Muscle layer of duodenum (tissue), 2 donors: Measurements from ENCODE around the gene BCAT1.

Experiments used
- H3K27ac ChIP-seq: one replicate; pipeline ENCODE4 v1.7.0; 2013; ENCODE audit warnings: mild to moderate bottlenecking, low read length
- H3K27me3 ChIP-seq: one replicate; pipeline ENCODE4 v1.7.0; 2013; ENCODE audit warnings: low read depth, mild to moderate bottlenecking, control low read depth, low read length
- H3K36me3 ChIP-seq, 2 donors: one replicate each; pipeline ENCODE4 v1.7.0; 2013; ENCODE audit warnings: low read length in 2 of 2, control low read depth in 1 of 2, mild to moderate bottlenecking in 1 of 2; ENCODE audit not compliant: insufficient read depth in 2 of 2, control insufficient read depth in 1 of 2
- H3K4me1 ChIP-seq, 2 donors: one replicate each; pipeline ENCODE4 v1.7.0; 2013; ENCODE audit warnings: low read length in 2 of 2, mild to moderate bottlenecking in 2 of 2, control low read depth in 1 of 2, moderate library complexity in 1 of 2; ENCODE audit not compliant: insufficient read depth in 2 of 2, control insufficient read depth in 1 of 2
- H3K4me3 ChIP-seq, 2 donors: one replicate each; pipeline ENCODE4 v1.7.0; 2013; ENCODE audit warnings: low read length in 2 of 2, low read depth in 1 of 2, mild to moderate bottlenecking in 1 of 2
- H3K9me3 ChIP-seq, 2 donors: one replicate each; pipeline ENCODE4 v1.7.0; 2013; ENCODE audit warnings: low read length in 2 of 2, control low read depth in 1 of 2, mild to moderate bottlenecking in 1 of 2; ENCODE audit not compliant: control insufficient read depth in 1 of 2
- donor health status: healthy.

The BCAT1 gene

GRCh38 chr12:24896171-24896570, 52.7 kb downstream of the BCAT1 start:
- H3K27me3 ChIP-seq, result no peaks in the 10 kb centered on the region
- no peaks in the 10 kb centered on the region for H3K9me3 ChIP-seq
- H3K27ac ChIP-seq, result no peak overlapping the region
- no peaks in the 10 kb centered on the region for H3K4me1 ChIP-seq
- H3K4me3 ChIP-seq, result no peak overlapping the region
- no peaks in the 10 kb centered on the region for H3K36me3 ChIP-seq

GRCh38 chr12:24895612-24896011, 53.3 kb downstream of the BCAT1 start:
- Histone ChIP-seq H3K4me1 (no peaks in the 10 kb centered on the region), H3K36me3 (no peaks in the 10 kb centered on the region), H3K27ac (no peak overlapping the region), H3K4me3 (no peak overlapping the region), H3K9me3 (no peaks in the 10 kb centered on the region), H3K27me3 (no peaks in the 10 kb centered on the region)

- no peak overlapping the region for H3K27ac ChIP-seq
- no peaks in the 10 kb centered on the region for H3K4me1 ChIP-seq
- no peaks in the 10 kb centered on the region for H3K27me3 ChIP-seq
These were observed 54.0 kb downstream of the BCAT1 start for GRCh38 chr12:24894879-24895278.

GRCh38 chr12:24890048-24890803, 58.7 kb downstream of the BCAT1 start:
- no peaks in the 10 kb centered on the region for H3K36me3 ChIP-seq
- H3K4me3 ChIP-seq, result no peak overlapping the region
- no peaks in the 10 kb centered on the region for H3K27me3 ChIP-seq
- H3K9me3 ChIP-seq, result no peaks in the 10 kb centered on the region
- H3K4me1 ChIP-seq, result no peaks in the 10 kb centered on the region
- no peak overlapping the region for H3K27ac ChIP-seq

More at GRCh38 chr12:24894879-24895278, 54.0 kb downstream of the BCAT1 start:
- no peaks in the 10 kb centered on the region for H3K36me3 ChIP-seq
- H3K4me3 ChIP-seq, result no peak overlapping the region
- H3K9me3 ChIP-seq, result no peaks in the 10 kb centered on the region

GRCh38 chr12:24889411-24889810, 59.5 kb downstream of the BCAT1 start:
- Histone ChIP-seq H3K36me3 (no peaks in the 10 kb centered on the region), H3K4me1 (no peaks in the 10 kb centered on the region), H3K27ac (no peak overlapping the region), H3K27me3 (no peaks in the 10 kb centered on the region), H3K9me3 (no peaks in the 10 kb centered on the region), H3K4me3 (no peak overlapping the region)

GRCh38 chr12:24888813-24889212, 60.1 kb downstream of the BCAT1 start:
- Histone ChIP-seq H3K4me3 (no peak overlapping the region), H3K36me3 (no peaks in the 10 kb centered on the region), H3K27ac (no peak overlapping the region), H3K27me3 (no peaks in the 10 kb centered on the region), H3K4me1 (no peaks in the 10 kb centered on the region), H3K9me3 (no peaks in the 10 kb centered on the region)

- no peak overlapping the region for H3K27ac ChIP-seq
- H3K4me1 ChIP-seq, result no peaks in the 10 kb centered on the region
- no peaks in the 10 kb centered on the region for H3K27me3 ChIP-seq
- no peaks in the 10 kb centered on the region for H3K9me3 ChIP-seq
- H3K36me3 ChIP-seq, result no peaks in the 10 kb centered on the region
- H3K4me3 ChIP-seq, result no peak overlapping the region
These were observed 64.0 kb downstream of the BCAT1 start for GRCh38 chr12:24884911-24885310.

- Histone ChIP-seq H3K27me3 (no peaks in the 10 kb centered on the region), H3K4me1 (no peaks in the 10 kb centered on the region), H3K4me3 (no peak overlapping the region), H3K9me3 (no peaks in the 10 kb centered on the region), H3K36me3 (no peaks in the 10 kb centered on the region), H3K27ac (no peak overlapping the region)
These were observed 67.1 kb downstream of the BCAT1 start for GRCh38 chr12:24881724-24882371.

- no peaks in the 10 kb centered on the region for H3K36me3 ChIP-seq
- no peaks in the 10 kb centered on the region for H3K27me3 ChIP-seq
- no peak overlapping the region for H3K4me3 ChIP-seq
- no peak overlapping the region for H3K27ac ChIP-seq
- H3K9me3 ChIP-seq, result no peaks in the 10 kb centered on the region
- H3K4me1 ChIP-seq, result no peaks in the 10 kb centered on the region
These were observed 67.7 kb downstream of the BCAT1 start for GRCh38 chr12:24881227-24881626.

GRCh38 chr12:24880732-24881131, 68.2 kb downstream of the BCAT1 start:
- H3K4me1 ChIP-seq, result no peaks in the 10 kb centered on the region
- no peaks in the 10 kb centered on the region for H3K36me3 ChIP-seq
- no peaks in the 10 kb centered on the region for H3K9me3 ChIP-seq
- H3K4me3 ChIP-seq, result no peak overlapping the region
- no peaks in the 10 kb centered on the region for H3K27me3 ChIP-seq
- no peak overlapping the region for H3K27ac ChIP-seq

GRCh38 chr12:24879644-24880043, 69.3 kb downstream of the BCAT1 start:
- Histone ChIP-seq H3K27ac (no peak overlapping the region), H3K27me3 (no peaks in the 10 kb centered on the region), H3K36me3 (no peaks in the 10 kb centered on the region), H3K4me3 (no peak overlapping the region), H3K4me1 (no peaks in the 10 kb centered on the region), H3K9me3 (no peaks in the 10 kb centered on the region)

- Histone ChIP-seq H3K27ac (no peak overlapping the region), H3K4me3 (no peak overlapping the region), H3K9me3 (no peaks in the 10 kb centered on the region), H3K4me1 (no peaks in the 10 kb centered on the region), H3K27me3 (no peaks in the 10 kb centered on the region), H3K36me3 (no peaks in the 10 kb centered on the region)
These were observed 73.9 kb downstream of the BCAT1 start for GRCh38 chr12:24875014-24875413.
